Mesendoderm (in vitro differentiated cells): ENCODE measurements around the gene BLID.
A peak's percentile ranks its signal among the peaks of the same experiment; 100 is the strongest.

Experiments
- DNase-seq: peaks from one replicate; pipeline ENCODE4 v3.0.0; 2013
- H2AK5ac ChIP-seq: 2 replicates; pipeline ENCODE4 v1.6.1; 2013; ENCODE audit warnings: low read length, inconsistent platforms
- H2BK120ac ChIP-seq: 2 replicates; pipeline ENCODE4 v1.6.1; 2013; ENCODE audit warnings: low read depth, mild to moderate bottlenecking, low read length, moderate library complexity, mixed read lengths
- H2BK15ac ChIP-seq: replicated peaks from 2 replicates; pipeline ENCODE4 v1.6.1; 2013; ENCODE audit warnings: low read depth, mild to moderate bottlenecking, moderate library complexity
- H2BK5ac ChIP-seq: 2 replicates; pipeline ENCODE4 v1.6.1; 2013; ENCODE audit warnings: low read length, inconsistent platforms
- H3K18ac ChIP-seq: 2 replicates; pipeline ENCODE4 v1.6.1; 2013; ENCODE audit warnings: mild to moderate bottlenecking, low read length, mixed read lengths
- H3K23ac ChIP-seq: one replicate; pipeline ENCODE4 v1.6.1; 2013; ENCODE audit warnings: low read length
- H3K27ac ChIP-seq: 2 replicates; pipeline ENCODE4 v1.5.1; 2013; ENCODE audit warnings: low read depth, mild to moderate bottlenecking, inconsistent platforms, low read length, moderate library complexity
- H3K27me3 ChIP-seq: 2 replicates; pipeline ENCODE4 v1.6.1; 2013; ENCODE audit warnings: low read length, control low read depth, mild to moderate bottlenecking, inconsistent platforms; ENCODE audit not compliant: insufficient read depth, poor library complexity
- H3K36me3 ChIP-seq: 2 replicates; pipeline ENCODE4 v1.6.1; 2013; ENCODE audit warnings: low read length, inconsistent platforms; ENCODE audit not compliant: control insufficient read depth, insufficient read depth
- H3K4ac ChIP-seq: one replicate; pipeline ENCODE4 v1.6.1; 2013; ENCODE audit warnings: low read depth, mild to moderate bottlenecking, low read length, moderate library complexity
- H3K4me1 ChIP-seq: 2 replicates; pipeline ENCODE4 v1.6.1; 2013; ENCODE audit warnings: low read depth, low read length, inconsistent platforms; ENCODE audit not compliant: control insufficient read depth
- H3K4me2 ChIP-seq: 2 replicates; pipeline ENCODE4 v1.6.1; 2013; ENCODE audit warnings: low read length
- H3K4me3 ChIP-seq: 2 replicates; pipeline ENCODE4 v1.5.1; 2013; ENCODE audit warnings: mild to moderate bottlenecking, low read length
- H3K56ac ChIP-seq: one replicate; pipeline ENCODE4 v1.6.1; 2013; ENCODE audit warnings: low read length
- H3K79me1 ChIP-seq: 2 replicates; pipeline ENCODE4 v1.6.1; 2013; ENCODE audit warnings: low read length, inconsistent platforms
- H3K79me2 ChIP-seq: 2 replicates; pipeline ENCODE4 v1.6.1; 2013; ENCODE audit warnings: mild to moderate bottlenecking, low read length; ENCODE audit not compliant: control insufficient read depth, insufficient read depth
- H3K9ac ChIP-seq: 2 replicates; pipeline ENCODE4 v1.6.1; 2013; ENCODE audit warnings: low read length, inconsistent platforms
- H4K5ac ChIP-seq: one replicate; pipeline ENCODE4 v1.6.1; 2013; ENCODE audit warnings: low read length
- H4K8ac ChIP-seq: one replicate; pipeline ENCODE4 v1.6.1; 2013; ENCODE audit warnings: low read depth, mild to moderate bottlenecking, control low read depth, low read length, moderate library complexity
- WGBS: extraction: QIAGEN DNeasy Blood & Tissue Kit; methylation state at CpG from one replicate; pipeline ENCODE4 v1.1.7; 2013; ENCODE audit warnings: low lambda C conversion rate, missing lambda C conversion rate; ENCODE audit not compliant: insufficient coverage; ENCODE audit errors: extremely low coverage; 5-methylcytosine and 5-hydroxymethylcytosine counted together

The BLID gene

DNA sequence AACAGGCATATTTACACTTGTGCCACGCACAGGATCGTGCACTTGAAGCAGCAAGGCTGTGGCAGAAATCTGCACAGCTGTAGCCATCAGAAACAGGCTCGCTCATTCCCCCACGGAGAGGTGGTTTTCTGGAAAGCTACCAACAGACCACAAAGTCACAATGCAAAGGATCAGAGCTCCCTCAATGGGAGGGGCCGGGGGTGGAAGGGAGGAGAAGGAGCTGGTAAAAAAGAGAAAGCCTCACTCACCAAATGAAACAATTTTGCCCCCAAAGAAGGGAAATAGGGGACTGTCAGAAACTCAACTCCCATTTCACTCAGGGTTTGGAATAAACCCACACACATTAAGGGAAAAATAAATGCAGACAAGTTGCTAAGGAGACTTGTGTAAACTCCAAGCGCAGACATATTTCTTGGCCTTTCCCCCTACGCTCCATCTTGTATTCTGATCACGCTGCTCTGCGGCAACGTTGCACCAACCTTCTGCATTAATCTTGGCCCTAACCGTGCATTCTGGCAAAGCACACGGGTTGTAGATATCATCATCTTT lies 43.2 kb upstream of the BLID start:
- H3K4me3 ChIP-seq: no peak overlapping the region

DNA sequence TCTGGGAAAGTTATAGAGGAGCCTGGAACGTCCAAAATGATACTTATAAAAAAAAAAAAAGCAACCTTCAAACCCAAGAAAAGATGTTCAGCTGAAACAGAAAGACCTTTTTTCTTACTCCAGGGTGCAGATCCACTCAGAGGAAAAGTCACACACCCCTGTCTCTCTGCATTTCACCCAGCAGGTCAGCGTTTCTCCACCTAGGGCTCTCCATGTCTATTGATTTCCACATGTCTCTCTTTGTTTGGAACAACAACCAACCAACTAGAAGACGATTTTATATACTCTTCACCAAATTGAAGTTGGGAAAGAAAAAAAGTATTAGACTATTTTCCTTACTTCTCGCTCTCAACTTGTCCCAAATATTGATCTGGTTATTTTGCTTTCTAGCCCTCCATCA lies 42.2 kb upstream of the BLID start:
- H3K79me1 ChIP-seq: no peaks in the 10 kb centered on the region
- H3K18ac ChIP-seq: no peak overlapping the region
- H3K23ac ChIP-seq: no peak overlapping the region
- no peaks in the 10 kb centered on the region for H3K36me3 ChIP-seq
- H3K79me2 ChIP-seq: no peaks in the 10 kb centered on the region
- H2BK120ac ChIP-seq: no peak overlapping the region
- H2AK5ac ChIP-seq: no peak overlapping the region
- no peak overlapping the region for H4K5ac ChIP-seq
- H3K9ac ChIP-seq: no peak overlapping the region
- no peak overlapping the region for H3K56ac ChIP-seq
- DNase-seq: no peak
- no peak overlapping the region for H3K4me3 ChIP-seq
- no peak overlapping the region for H2BK15ac ChIP-seq
- no peaks in the 10 kb centered on the region for H3K4me1 ChIP-seq
- no peaks in the 10 kb centered on the region for H3K27me3 ChIP-seq
- H3K27ac ChIP-seq: no peak overlapping the region
- H3K4ac ChIP-seq: no peak overlapping the region
- no peak overlapping the region for H3K4me2 ChIP-seq
- no peak overlapping the region for H2BK5ac ChIP-seq
- H4K8ac ChIP-seq: no peak overlapping the region
- no CpG with 5 or more reads among the region's 4 CpGs for WGBS

More for the DNA sequence above, 43.2 kb upstream of the BLID start:
- Histone ChIP-seq H3K4me1 (no peaks in the 10 kb centered on the region), H3K27ac (no peak overlapping the region), H3K23ac (no peak overlapping the region), H2BK120ac (no peak overlapping the region), H3K18ac (no peak overlapping the region), H2BK5ac (no peak overlapping the region), H4K8ac (no peak overlapping the region), H2AK5ac (no peak overlapping the region), H3K9ac (no peak overlapping the region), H3K56ac (no peak overlapping the region), H4K5ac (no peak overlapping the region), H2BK15ac (no peak overlapping the region), H3K4ac (no peak overlapping the region), H3K4me2 (no peak overlapping the region), H3K36me3 (no peaks in the 10 kb centered on the region), H3K79me2 (no peaks in the 10 kb centered on the region), H3K27me3 (no peaks in the 10 kb centered on the region), H3K79me1 (no peaks in the 10 kb centered on the region)
- no CpG with 5 or more reads among the region's 12 CpGs for WGBS
- DNase-seq: peak; percentile 17

DNA sequence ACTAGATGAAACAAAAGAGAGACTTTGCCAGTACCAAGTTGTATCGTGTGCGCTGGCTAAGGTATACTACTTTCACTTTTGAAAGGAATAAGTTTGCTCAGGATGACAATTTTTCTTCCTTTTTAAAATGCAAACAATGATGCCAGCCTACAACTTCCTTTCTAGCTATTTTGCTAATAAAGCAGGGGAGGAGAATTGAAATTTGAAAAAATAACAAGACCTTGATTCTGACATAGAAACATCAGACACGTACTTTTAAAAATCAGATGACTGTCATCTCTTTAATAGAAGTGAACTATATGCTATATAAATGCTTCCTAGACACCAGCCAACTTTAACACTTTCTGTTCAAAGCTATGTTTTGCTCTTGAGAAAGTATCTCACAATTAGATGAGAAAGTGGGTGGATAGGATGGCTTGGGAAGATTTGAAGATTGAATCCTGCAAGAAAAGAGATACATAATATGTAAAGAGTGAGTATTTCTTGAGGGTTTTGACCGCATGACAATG lies 41.7 kb upstream of the BLID start:
- Histone ChIP-seq H3K4me2 (no peak overlapping the region), H3K9ac (no peak overlapping the region), H3K4me3 (no peak overlapping the region), H3K56ac (no peak overlapping the region), H4K5ac (no peak overlapping the region), H3K79me1 (no peaks in the 10 kb centered on the region), H3K27ac (no peak overlapping the region), H2AK5ac (no peak overlapping the region), H3K23ac (no peak overlapping the region), H2BK5ac (no peak overlapping the region), H4K8ac (no peak overlapping the region), H3K27me3 (no peaks in the 10 kb centered on the region), H3K79me2 (no peaks in the 10 kb centered on the region), H3K18ac (no peak overlapping the region), H3K4ac (no peak overlapping the region), H3K36me3 (no peaks in the 10 kb centered on the region), H2BK15ac (no peak overlapping the region), H2BK120ac (no peak overlapping the region), H3K4me1 (no peaks in the 10 kb centered on the region)
- no CpG with 5 or more reads among the region's 4 CpGs for whole genome bisulfite sequencing
- no peak for DNase-seq

DNA sequence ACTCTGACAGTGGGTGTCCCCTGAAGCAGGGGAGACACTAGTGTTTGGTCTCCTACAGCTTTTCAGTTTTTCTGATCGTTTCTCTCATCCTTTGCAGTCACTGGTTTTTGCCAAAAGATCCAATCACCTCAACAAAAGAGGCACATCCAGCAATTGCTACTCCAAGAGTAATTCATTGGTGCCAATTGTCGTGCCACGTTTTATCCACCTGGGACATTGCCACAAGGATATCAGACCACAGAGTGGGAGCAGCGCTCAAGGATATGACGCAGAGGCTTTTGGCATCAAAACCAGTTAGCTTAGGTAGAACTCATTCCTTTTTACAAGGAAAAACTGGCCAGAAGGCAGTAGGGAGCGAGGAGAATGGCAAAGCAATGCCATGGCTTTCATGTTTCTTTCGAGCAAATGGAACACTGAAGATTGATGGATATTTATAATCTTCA lies 40.9 kb upstream of the BLID start:
- Histone ChIP-seq H3K27me3 (no peaks in the 10 kb centered on the region), H3K56ac (no peak overlapping the region), H2AK5ac (no peak overlapping the region), H3K79me1 (no peaks in the 10 kb centered on the region), H3K4me1 (no peaks in the 10 kb centered on the region), H3K27ac (no peak overlapping the region), H3K18ac (no peak overlapping the region), H3K4me3 (no peak overlapping the region), H3K36me3 (no peaks in the 10 kb centered on the region), H3K23ac (no peak overlapping the region), H2BK15ac (no peak overlapping the region), H2BK5ac (no peak overlapping the region), H3K9ac (no peak overlapping the region), H3K4ac (no peak overlapping the region), H3K4me2 (no peak overlapping the region), H2BK120ac (no peak overlapping the region), H3K79me2 (no peaks in the 10 kb centered on the region), H4K5ac (no peak overlapping the region), H4K8ac (no peak overlapping the region)
- no CpG with 5 or more reads among the region's 7 CpGs for WGBS
- DNase-seq: no peak

DNA sequence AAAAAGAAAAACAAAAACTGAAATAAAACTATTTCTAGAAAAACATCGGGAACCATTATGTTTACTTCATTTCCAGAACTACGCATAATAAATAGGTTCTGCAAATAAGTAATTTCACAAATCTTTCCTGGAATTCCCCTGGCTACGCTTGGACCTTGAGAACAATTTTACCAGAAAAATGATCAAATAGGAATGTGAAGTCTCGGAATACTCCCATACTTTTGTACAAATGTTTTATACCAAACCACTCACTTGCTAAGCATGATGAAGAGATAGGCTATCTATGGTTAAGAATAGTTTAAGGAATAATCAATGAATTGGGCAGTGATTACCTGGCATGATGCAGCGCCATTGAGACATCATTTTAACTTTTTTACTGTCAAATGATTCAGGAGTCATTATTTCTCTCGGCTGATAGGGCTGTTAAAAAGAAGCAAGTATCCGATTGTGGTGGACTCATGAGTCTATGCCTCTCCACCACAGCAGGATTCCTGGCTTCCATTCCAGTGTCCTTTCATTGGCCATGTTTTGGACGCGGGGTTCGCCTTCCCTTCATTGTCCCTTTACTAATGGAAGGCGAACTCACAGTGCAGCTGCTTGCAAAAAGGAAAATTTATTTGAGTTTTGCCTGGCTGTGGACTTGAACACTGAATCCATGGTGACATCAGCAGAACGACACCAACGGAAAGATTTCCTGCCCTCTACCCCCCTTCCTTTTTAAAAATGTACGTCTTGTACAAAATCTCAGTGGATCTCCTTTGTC lies 39.9 kb upstream of the BLID start:
- H3K18ac ChIP-seq: no peak overlapping the region
- H3K9ac ChIP-seq: no peak overlapping the region
- WGBS: no CpG with 5 or more reads among the region's 14 CpGs
- H3K23ac ChIP-seq: no peak overlapping the region
- H2BK120ac ChIP-seq: no peak overlapping the region
- no peaks in the 10 kb centered on the region for H3K27me3 ChIP-seq
- H3K4me1 ChIP-seq: no peaks in the 10 kb centered on the region
- H3K4me3 ChIP-seq: no peak overlapping the region
- no peak for DNase-seq
- no peak overlapping the region for H3K4me2 ChIP-seq
- H2BK15ac ChIP-seq: no peak overlapping the region
- H2BK5ac ChIP-seq: no peak overlapping the region
- no peak overlapping the region for H3K27ac ChIP-seq
- H4K8ac ChIP-seq: no peak overlapping the region
- no peak overlapping the region for H3K4ac ChIP-seq
- H3K79me1 ChIP-seq: no peaks in the 10 kb centered on the region
- H2AK5ac ChIP-seq: no peak overlapping the region
- no peaks in the 10 kb centered on the region for H3K79me2 ChIP-seq
- H3K56ac ChIP-seq: no peak overlapping the region
- H4K5ac ChIP-seq: no peak overlapping the region
- no peaks in the 10 kb centered on the region for H3K36me3 ChIP-seq
